ENCODE data around the gene EFNA5.

GRCh38 chr5:107457138-107457537 lies 213.6 kb downstream of the EFNA5 start:
- TF ChIP-seq CTCF (IDR thresholded peaks at IDR 0.05) (no peak), POLR2A (IDR thresholded peaks at IDR 0.05) (no peak)

All from gastroesophageal sphincter (tissue), 3 donors.